Measurements from ENCODE around the gene NCAPH2. TPM values are rescaled to one million over a fixed set of nuclear protein-coding genes. Genes with fewer than 3 reads are reported as not detected.

NCAPH2 gene
- total RNA-seq, 1 experiment from 2014 or later = 24.6 TPM

DNA sequence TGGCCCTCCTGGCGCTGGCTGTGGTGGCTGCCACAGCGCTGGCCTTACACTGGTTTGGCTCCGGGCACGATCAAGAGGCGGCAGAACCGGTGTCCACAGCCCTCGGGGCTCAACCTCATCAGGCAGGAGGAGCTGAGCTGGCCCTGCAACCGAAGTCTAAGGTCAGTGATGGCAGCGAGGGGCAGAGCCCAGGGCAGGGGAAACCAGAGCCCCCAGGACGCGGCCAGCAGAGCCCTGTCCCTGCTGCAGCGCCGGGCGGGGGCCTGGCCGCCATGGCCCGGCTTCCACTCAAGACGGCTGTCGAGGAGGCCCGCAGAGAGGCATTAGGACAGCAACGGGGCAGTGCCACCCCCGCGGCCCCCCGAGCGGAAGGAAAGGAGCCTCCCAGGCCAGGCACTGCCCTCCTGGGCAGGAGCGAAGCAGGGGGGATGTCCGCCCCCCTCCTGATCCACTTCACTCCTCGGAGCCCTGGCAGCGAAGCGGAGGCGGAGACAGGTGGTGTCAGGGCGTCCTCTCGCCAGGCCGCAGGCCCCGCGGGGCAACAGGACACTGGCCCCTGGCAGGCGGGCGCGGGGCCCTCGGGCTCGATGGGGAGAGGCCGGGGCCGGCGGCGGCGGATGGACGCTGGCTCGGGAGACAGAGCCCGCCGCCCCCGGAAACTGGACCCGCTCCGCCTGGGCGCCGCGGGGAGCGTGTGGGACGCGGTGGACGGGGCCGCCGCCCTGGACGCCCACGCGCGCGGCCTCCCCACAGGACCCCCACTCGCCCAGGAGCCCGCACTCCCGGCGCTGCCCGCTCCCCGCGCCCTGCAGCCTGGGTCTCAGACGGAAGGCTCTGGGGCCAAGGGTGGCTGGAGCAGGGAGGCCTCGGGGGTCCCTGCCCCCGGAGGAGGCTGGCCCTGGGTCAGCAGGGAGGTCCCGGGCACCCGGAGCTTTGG is 38.6 kb downstream of the NCAPH2 start:
- H3K79me2 ChIP-seq (ENCODE audit: low read length) = no peaks in the 10 kb centered on the region
- H3K27me3 ChIP-seq (ENCODE audit: low read length) = no peaks in the 10 kb centered on the region
- H3K36me3 ChIP-seq (ENCODE audit: insufficient read depth, low read length) = no peaks in the 10 kb centered on the region
- no peak overlapping the region for H2AFZ ChIP-seq (ENCODE audit: low read length)
- no peak overlapping the region for H3K9ac ChIP-seq (ENCODE audit: low read length)
- peaks cover 48% of the 10 kb centered on the region for H3K4me1 ChIP-seq (ENCODE audit: low read length)
- H3K4me3 ChIP-seq (ENCODE audit: low read length) = no peak overlapping the region
- H3K4me2 ChIP-seq (ENCODE audit: low read depth, low read length, poor library complexity, severe bottlenecking) = no peak overlapping the region
- no peak for DNase-seq
- H4K20me1 ChIP-seq (ENCODE audit: insufficient read depth, low read depth, low read length) = no peaks in the 10 kb centered on the region
- H3K9me3 ChIP-seq (ENCODE audit: low read length) = no peaks in the 10 kb centered on the region
- no peaks in the 10 kb centered on the region for H3K9me2 ChIP-seq (replicated peaks; ENCODE audit: insufficient read depth, low read length)
- H3K27ac ChIP-seq (ENCODE audit: low read length) = no peak overlapping the region

GRCh38 chr22:50547263-50547985 is 39.4 kb downstream of the NCAPH2 start:
- Histone ChIP-seq H3K9me2 (replicated peaks; ENCODE audit: insufficient read depth, low read length) (no peaks in the 10 kb centered on the region), H3K27ac (ENCODE audit: low read length) (no peak overlapping the region), H3K4me3 (ENCODE audit: low read length) (no peak overlapping the region), H3K36me3 (ENCODE audit: insufficient read depth, low read length) (no peaks in the 10 kb centered on the region), H3K79me2 (ENCODE audit: low read length) (no peaks in the 10 kb centered on the region), H2AFZ (ENCODE audit: low read length) (no peak overlapping the region), H3K27me3 (ENCODE audit: low read length) (no peaks in the 10 kb centered on the region), H3K4me1 (ENCODE audit: low read length) (peaks cover 40% of the 10 kb centered on the region), H4K20me1 (ENCODE audit: insufficient read depth, low read depth, low read length) (no peaks in the 10 kb centered on the region), H3K4me2 (ENCODE audit: low read depth, low read length, poor library complexity, severe bottlenecking) (no peak overlapping the region), H3K9me3 (ENCODE audit: low read length) (no peaks in the 10 kb centered on the region), H3K9ac (ENCODE audit: low read length) (no peak overlapping the region)
- peak; percentile 56 for DNase-seq

DNA sequence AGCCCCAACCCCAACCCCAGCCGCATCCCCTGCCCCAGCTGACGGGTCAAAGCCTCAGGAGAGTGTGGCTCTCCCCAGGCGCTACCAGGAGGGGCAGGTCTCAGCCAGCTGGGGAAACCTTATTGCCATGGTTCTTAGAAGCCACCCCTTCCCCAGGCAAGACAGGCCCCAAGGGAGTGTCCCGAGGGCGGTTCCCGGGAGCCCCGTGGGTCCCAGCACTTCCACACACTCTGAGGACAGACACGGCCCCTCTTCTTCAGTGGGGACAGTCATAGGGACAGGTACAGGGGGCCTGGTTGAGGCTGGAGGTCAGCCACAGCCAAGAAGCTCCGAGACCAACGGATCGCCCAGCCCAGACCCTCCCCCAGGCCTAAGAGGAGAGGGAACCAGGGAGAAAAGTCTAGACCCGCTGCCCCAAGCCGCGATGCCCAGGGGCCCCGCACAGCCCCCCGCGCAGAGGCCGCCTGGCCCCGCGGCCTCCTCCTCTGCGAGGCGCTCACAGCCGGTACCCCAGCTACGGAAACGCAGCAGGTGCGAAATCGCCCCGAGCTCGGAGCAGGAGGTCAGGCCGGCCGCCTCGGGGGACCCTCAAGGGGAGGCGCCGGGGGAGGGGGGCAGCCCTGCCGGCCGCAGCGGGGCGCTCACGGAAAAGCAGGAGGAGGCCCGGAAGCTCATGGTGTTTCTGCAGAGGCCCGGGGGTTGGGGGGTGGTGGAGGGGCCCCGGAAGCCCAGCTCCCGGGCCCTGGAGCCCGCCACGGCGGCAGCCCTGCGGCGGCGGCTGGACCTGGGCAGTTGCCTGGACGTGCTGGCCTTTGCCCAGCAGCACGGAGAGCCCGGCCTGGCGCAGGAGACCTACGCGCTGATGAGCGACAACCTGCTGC is 40.3 kb downstream of the NCAPH2 start:
- no peaks in the 10 kb centered on the region for H3K36me3 ChIP-seq (ENCODE audit: insufficient read depth, low read length)
- no peak overlapping the region for H3K27ac ChIP-seq (ENCODE audit: low read length)
- H3K4me3 ChIP-seq (ENCODE audit: low read length) = peak overlapping the region; percentile 70
- no peaks in the 10 kb centered on the region for H3K27me3 ChIP-seq (ENCODE audit: low read length)
- DNase-seq = peak; percentile 84
- H2AFZ ChIP-seq (ENCODE audit: low read length) = peak overlapping the region; percentile 93
- no peaks in the 10 kb centered on the region for H3K79me2 ChIP-seq (ENCODE audit: low read length)
- H3K9ac ChIP-seq (ENCODE audit: low read length) = peak overlapping the region; percentile 88
- no peaks in the 10 kb centered on the region for H4K20me1 ChIP-seq (ENCODE audit: insufficient read depth, low read depth, low read length)
- H3K4me2 ChIP-seq (ENCODE audit: low read depth, low read length, poor library complexity, severe bottlenecking) = peak overlapping the region; percentile 97
- H3K9me2 ChIP-seq (replicated peaks; ENCODE audit: insufficient read depth, low read length) = no peaks in the 10 kb centered on the region
- peaks cover 36% of the 10 kb centered on the region for H3K4me1 ChIP-seq (ENCODE audit: low read length)
- H3K9me3 ChIP-seq (ENCODE audit: low read length) = no peaks in the 10 kb centered on the region

DNA sequence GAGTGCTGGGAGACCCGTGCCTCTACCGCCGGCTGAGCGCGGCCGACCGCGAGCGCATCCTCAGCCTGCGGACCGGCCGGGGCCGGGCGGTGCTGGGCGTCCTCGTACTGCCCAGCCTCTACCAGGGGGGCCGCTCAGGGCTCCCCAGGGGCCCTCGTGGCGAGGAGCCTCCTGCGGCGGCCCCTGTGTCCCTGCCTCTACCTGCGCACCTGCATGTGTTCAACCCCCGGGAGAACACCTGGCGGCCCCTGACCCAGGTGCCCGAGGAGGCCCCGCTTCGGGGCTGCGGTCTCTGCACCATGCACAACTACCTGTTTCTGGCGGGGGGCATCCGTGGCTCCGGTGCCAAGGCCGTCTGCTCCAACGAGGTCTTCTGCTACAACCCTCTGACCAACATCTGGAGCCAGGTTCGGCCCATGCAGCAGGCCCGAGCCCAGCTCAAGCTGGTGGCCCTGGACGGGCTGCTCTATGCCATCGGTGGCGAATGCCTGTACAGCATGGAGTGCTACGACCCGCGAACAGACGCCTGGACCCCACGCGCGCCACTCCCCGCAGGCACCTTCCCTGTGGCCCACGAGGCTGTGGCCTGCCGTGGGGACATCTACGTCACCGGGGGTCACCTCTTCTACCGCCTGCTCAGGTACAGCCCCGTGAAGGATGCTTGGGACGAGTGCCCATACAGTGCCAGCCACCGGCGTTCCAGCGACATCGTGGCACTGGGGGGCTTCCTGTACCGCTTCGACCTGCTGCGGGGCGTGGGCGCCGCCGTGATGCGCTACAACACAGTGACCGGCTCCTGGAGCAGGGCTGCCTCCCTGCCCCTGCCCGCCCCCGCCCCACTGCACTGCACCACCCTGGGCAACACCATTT is 41.1 kb downstream of the NCAPH2 start:
- no peak for DNase-seq
- Histone ChIP-seq H3K4me3 (ENCODE audit: low read length) (peak overlapping the region; percentile 70), H3K4me1 (ENCODE audit: low read length) (peaks cover 31% of the 10 kb centered on the region)

GRCh38 chr22:50550395-50550794 is 42.4 kb downstream of the NCAPH2 start:
- Histone ChIP-seq H2AFZ (ENCODE audit: low read length) (no peak overlapping the region), H3K36me3 (ENCODE audit: insufficient read depth, low read length) (no peaks in the 10 kb centered on the region), H3K27me3 (ENCODE audit: low read length) (no peaks in the 10 kb centered on the region), H3K79me2 (ENCODE audit: low read length) (no peaks in the 10 kb centered on the region), H3K9me3 (ENCODE audit: low read length) (no peaks in the 10 kb centered on the region), H3K9me2 (replicated peaks; ENCODE audit: insufficient read depth, low read length) (no peaks in the 10 kb centered on the region), H3K27ac (ENCODE audit: low read length) (no peak overlapping the region), H3K4me3 (ENCODE audit: low read length) (no peak overlapping the region), H3K4me1 (ENCODE audit: low read length) (peaks cover 22% of the 10 kb centered on the region), H3K4me2 (ENCODE audit: low read depth, low read length, poor library complexity, severe bottlenecking) (no peak overlapping the region), H3K9ac (ENCODE audit: low read length) (no peak overlapping the region), H4K20me1 (ENCODE audit: insufficient read depth, low read depth, low read length) (no peaks in the 10 kb centered on the region)
- no peak for DNase-seq

More for the DNA sequence above, 41.1 kb downstream of the NCAPH2 start:
- Histone ChIP-seq H3K9me2 (replicated peaks; ENCODE audit: insufficient read depth, low read length) (no peaks in the 10 kb centered on the region), H3K9ac (ENCODE audit: low read length) (peak overlapping the region; percentile 88), H4K20me1 (ENCODE audit: insufficient read depth, low read depth, low read length) (no peaks in the 10 kb centered on the region), H2AFZ (ENCODE audit: low read length) (peak overlapping the region; percentile 93), H3K79me2 (ENCODE audit: low read length) (no peaks in the 10 kb centered on the region), H3K9me3 (ENCODE audit: low read length) (no peaks in the 10 kb centered on the region), H3K4me2 (ENCODE audit: low read depth, low read length, poor library complexity, severe bottlenecking) (peak overlapping the region; percentile 97), H3K36me3 (ENCODE audit: insufficient read depth, low read length) (no peaks in the 10 kb centered on the region), H3K27me3 (ENCODE audit: low read length) (no peaks in the 10 kb centered on the region), H3K27ac (ENCODE audit: low read length) (no peak overlapping the region)

- no peak overlapping the region for H3K4me2 ChIP-seq (ENCODE audit: low read depth, low read length, poor library complexity, severe bottlenecking)
- no peak overlapping the region for H3K4me3 ChIP-seq (ENCODE audit: low read length)
- no peaks in the 10 kb centered on the region for H3K36me3 ChIP-seq (ENCODE audit: insufficient read depth, low read length)
- no peak for DNase-seq
- no peaks in the 10 kb centered on the region for H3K9me3 ChIP-seq (ENCODE audit: low read length)
- H3K9ac ChIP-seq (ENCODE audit: low read length) = no peak overlapping the region
- H3K4me1 ChIP-seq (ENCODE audit: low read length) = peaks cover 22% of the 10 kb centered on the region
- no peak overlapping the region for H2AFZ ChIP-seq (ENCODE audit: low read length)
- H3K79me2 ChIP-seq (ENCODE audit: low read length) = no peaks in the 10 kb centered on the region
- no peaks in the 10 kb centered on the region for H4K20me1 ChIP-seq (ENCODE audit: insufficient read depth, low read depth, low read length)
- H3K9me2 ChIP-seq (replicated peaks; ENCODE audit: insufficient read depth, low read length) = no peaks in the 10 kb centered on the region
- no peak overlapping the region for H3K27ac ChIP-seq (ENCODE audit: low read length)
- H3K27me3 ChIP-seq (ENCODE audit: low read length) = no peaks in the 10 kb centered on the region
Measured at GRCh38 chr22:50551160-50551752, 43.2 kb downstream of the NCAPH2 start.

GRCh38 chr22:50553310-50553709 is 45.3 kb downstream of the NCAPH2 start:
- Histone ChIP-seq H3K4me3 (ENCODE audit: low read length) (no peak overlapping the region), H3K9ac (ENCODE audit: low read length) (no peak overlapping the region), H3K9me3 (ENCODE audit: low read length) (no peaks in the 10 kb centered on the region), H2AFZ (ENCODE audit: low read length) (no peak overlapping the region), H4K20me1 (ENCODE audit: insufficient read depth, low read depth, low read length) (no peaks in the 10 kb centered on the region), H3K27me3 (ENCODE audit: low read length) (no peaks in the 10 kb centered on the region), H3K36me3 (ENCODE audit: insufficient read depth, low read length) (no peaks in the 10 kb centered on the region), H3K9me2 (replicated peaks; ENCODE audit: insufficient read depth, low read length) (no peaks in the 10 kb centered on the region), H3K79me2 (ENCODE audit: low read length) (no peaks in the 10 kb centered on the region), H3K4me1 (ENCODE audit: low read length) (peaks cover 13% of the 10 kb centered on the region), H3K4me2 (ENCODE audit: low read depth, low read length, poor library complexity, severe bottlenecking) (no peak overlapping the region), H3K27ac (ENCODE audit: low read length) (no peak overlapping the region)
- DNase-seq = no peak

Data from Karpas-422 (cell line).